Stimulated activated CD4-positive, alpha-beta T cell treated with anti-CD3 and anti-CD28 coated beads, Interleukin-1b, Interleukin-23, amount 100 ng/mL, for 48 hours (primary cell): ENCODE measurements around the gene C11orf54.
A peak's percentile ranks its signal among the peaks of the same experiment; 100 is the strongest.

Experiments used
- DNase-seq: peaks from one replicate; pipeline ENCODE4 v3.0.0-alpha.2; 2020

The C11orf54 gene

GRCh38 chr11:93741094-93741881, at the start of gene C11orf54, which contains the start of gene TAF1D:
TSS of gene C11orf54 (plus strand) at chr11:93741672. CDS start at chr11:93747394, 5,722 bp downstream.
TSS of gene TAF1D (minus strand) at chr11:93741495. CDS start at chr11:93739304, 2,191 bp downstream.
- peak; percentile 96 for DNase-seq

DNA sequence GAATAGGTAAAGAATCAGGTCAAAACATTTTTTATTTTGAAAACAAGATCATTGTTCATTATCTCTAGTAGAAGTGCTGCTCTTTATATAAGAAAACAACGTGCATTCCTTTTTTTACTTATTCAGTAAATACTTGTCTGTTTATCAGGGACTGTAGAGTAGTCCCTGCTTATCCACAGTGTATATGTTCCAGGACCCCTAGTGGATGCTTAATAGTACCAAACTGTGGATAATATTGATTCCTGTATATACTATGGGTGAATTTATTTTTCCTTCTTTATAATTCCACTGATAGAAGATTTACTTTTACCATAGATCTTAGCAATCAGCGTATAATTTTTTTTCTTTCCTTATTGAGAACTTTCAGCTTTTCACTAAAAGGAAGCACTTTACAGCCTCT, 47.4 kb upstream of the C11orf54 start:
- no peak for DNase-seq

DNA sequence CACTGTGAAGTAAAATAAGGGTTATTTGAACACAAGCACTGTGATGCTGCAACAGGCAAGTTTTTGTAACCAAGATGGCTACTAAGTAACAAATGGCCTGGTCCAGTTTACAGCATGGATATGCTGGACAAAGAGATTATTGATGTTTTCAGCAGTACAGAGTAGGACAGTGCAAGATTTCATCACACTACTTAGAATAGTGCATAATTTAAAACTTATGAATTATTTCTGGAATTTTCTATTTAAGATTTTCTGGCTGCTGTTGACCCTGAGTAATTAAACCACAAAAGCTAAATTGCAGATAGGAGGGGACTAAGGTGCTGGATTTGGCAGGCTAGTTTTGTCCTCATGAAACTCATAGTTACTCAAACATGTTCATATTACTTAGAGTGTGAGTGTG, 46.9 kb upstream of the C11orf54 start:
- DNase-seq, result no peak

DNA sequence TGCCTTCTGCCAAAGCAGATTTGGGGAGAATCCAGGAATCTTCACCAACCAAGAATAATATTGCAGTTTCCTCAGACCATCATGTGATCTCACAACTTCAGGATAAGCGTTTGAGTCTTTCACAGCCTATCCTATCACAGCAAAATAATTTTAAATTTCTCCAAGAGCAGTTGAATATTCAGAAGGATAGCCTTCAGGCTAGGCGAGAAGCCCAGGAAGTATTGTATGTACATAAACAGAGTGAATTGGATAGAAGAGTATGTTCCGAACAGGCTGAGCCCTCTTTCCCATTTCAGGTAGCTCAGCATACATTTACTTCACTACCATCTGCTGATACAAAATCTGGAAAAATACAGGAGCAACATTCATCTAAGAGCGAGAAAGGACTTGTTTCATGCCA, 43.9 kb upstream of the C11orf54 start:
- DNase-seq, result no peak

DNA sequence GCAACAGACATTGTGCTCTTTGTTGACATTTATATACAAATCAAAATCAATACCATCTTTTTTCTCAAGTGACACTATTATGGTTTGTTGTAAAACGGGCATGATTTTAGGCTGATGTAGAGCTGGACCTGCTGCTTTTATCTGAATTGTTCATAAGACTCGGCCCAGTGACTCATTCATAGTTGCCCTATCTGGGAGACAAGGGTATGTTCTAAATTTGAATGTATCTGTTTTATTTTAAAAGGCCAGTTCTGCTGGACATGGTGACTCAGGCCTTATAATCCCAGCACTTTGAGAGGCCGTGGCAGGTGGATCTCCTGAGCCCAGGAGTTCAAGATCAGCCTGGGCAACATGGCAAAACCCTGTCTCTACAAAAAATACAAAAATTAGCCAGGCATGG, 40.6 kb upstream of the C11orf54 start:
- no peak for DNase-seq

GRCh38 chr11:93704237-93704636, 37.2 kb upstream of the C11orf54 start:
- no peak for DNase-seq

- no peak for DNase-seq
Observed at GRCh38 chr11:93710239-93710638, 31.2 kb upstream of the C11orf54 start.

- DNase-seq, result no peak
Observed at GRCh38 chr11:93712678-93713077, 28.8 kb upstream of the C11orf54 start.

GRCh38 chr11:93715797-93716396, 25.6 kb upstream of the C11orf54 start:
- no peak for DNase-seq

GRCh38 chr11:93717501-93717900, 24.0 kb upstream of the C11orf54 start:
- DNase-seq, result no peak

- no peak for DNase-seq
Observed at GRCh38 chr11:93718057-93718563, 23.4 kb upstream of the C11orf54 start.

DNA sequence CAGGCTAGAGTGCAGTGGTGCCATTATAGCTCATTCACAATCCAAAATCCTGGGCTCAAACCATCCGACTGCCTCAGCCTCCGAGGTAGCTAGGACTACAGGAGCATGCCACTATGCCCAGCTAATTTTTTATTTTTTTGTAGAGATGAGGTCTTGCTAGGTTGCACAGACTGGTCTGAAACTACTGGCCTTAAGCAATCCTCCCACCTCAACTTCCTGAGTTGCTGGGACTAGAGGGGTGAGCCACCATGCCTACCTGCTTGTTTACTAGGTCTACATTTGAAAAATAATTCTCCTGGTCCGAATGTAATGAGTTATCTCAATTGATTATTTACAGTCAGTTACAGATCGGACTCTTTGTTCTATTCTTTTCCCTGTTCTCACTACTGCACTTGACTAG, 22.2 kb upstream of the C11orf54 start:
- DNase-seq, result no peak

- no peak for DNase-seq
Observed at GRCh38 chr11:93720522-93720921, 20.9 kb upstream of the C11orf54 start.

- DNase-seq, result no peak
Observed at GRCh38 chr11:93724089-93724488, 17.4 kb upstream of the C11orf54 start.

DNA sequence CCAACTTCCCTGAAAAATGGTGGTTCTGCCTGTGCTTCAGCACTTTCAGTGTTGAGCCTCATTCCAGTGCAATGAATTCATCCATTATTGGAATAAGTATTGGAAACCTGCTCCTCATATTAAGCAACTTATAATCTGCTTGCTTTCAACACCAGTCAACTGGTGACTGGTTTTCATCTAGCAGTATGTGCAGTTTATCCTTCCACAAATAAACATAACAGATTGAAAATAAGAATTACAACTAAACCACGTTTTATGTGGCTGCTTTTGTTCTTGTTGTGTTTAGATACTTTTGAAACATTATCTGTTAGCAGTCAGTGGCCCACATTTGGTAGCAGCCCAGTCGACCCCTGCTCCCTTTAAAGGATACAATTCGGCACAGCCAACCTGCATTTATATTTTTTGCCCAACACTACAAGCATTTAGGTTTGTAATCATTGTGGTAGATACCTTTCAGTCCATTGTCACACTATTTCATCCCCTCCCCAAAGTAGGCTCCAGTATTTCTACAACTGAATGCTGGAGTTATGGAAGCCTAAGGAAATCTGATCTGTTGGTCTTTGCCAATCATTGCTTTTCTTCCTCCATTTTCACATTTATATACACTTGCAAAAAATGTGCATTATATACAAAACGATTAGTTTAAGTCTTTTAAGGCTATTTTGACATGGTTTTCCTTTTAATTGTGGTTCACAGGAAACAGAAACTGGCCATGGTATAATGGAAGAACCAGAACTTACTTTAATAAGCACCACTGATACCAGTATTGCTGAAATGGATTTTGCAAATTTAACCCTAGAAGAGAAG, 13.3 kb upstream of the C11orf54 start:
- DNase-seq, result no peak

DNA sequence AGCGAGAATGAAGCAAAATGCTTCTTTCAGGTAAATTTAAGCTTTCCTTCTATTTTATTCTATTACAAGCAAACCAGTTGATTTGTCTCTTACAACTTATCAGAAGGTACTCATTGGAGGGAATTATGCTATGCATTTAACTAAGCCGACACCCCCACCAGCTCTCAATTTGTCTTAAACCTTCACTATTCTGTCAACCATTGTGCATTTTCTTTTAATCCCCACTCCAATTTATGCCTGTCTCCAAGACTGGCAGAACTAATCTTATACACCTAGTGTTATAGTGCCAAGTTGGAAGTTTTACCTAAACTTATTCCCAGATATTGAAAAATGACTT, 12.7 kb upstream of the C11orf54 start:
- no peak for DNase-seq

DNA sequence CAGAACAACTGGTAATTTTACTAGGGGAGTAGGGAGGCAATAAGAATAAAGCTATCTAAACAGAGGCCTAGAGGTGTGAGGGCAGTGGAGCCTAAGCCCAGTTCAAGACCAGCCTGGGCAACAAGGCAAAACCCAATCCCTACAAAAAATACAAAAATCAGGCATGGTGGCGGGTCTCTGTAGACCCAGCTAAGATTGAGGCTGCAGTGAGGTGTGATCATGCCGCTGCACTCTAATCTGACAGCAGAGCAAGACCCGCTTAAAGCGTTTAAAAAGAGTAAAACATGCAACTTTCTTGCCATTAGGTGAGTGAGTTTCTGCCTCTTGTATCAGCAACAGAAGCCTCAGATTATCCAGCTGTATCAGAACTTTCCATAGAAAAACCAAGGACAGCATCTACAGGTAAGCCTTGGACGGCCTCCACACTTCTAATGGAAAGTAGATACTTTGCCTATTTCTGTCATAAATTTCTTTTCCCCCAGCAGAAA, 12.3 kb upstream of the C11orf54 start:
- DNase-seq, result no peak

DNA sequence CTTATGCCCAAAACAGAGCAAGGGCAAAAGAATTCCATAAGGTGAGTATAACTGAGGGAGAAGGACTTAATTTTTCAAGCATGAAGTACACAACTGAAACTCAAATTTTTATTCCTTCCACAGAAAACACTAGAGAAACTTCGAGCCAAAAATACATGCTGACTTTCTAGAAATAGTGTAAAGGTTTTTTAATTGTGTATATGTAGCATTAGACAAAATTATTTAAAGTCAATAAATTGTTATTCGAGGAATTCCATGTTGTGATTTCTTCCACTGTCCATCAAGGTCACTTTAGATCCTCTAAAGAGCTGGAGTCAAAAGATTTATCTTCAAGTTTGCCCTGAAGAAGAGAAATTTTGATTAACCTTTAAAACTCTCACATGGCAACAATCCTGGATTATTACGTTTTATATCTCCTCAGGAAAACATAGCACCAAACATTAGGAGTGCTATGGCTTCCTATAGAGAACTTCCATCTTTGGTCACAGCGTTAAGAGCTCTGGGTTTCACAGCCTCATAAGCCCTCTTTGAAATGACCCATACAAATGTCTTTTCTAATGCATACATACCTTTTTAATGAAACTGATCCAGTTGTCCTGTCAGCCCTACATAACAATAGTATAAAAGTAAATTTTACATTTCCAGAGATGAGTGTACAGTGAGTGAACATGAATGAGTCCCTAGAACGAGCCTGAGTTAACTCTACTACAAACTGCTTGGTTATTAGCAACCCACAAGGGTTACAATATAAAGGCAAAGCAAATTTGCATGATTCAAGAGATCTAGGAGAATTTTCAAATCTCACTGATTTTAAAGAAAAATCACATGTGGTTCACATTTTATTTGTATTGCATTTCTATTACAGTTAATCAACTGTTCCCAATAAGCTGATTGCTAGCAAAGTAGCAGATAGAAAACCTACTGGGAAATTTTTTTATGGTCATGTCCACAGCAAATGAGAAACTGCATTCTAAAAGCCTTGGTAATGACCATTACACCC, 11.1 kb upstream of the C11orf54 start:
- DNase-seq, result no peak

GRCh38 chr11:93732237-93732892, 9.1 kb upstream of the C11orf54 start:
- no peak for DNase-seq

DNA sequence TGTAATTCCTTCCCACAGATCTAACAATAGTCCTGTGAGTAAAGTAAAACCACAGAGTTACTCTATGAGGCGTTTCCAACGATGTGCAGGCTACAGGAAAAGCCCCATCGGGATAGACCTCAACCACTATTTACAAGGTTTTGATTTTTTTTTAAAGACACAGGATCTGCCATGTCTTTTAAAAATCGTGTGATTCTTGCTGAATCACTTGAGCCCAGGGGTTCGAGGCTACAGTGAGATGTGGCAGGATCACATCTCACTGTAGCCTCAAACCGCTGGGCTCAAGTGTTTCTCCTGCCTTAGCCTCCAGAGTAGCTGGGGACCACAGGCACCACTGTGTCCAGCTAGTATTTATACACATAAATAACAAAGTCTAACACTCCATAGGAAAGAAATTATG, 8.0 kb upstream of the C11orf54 start:
- no peak for DNase-seq

DNA sequence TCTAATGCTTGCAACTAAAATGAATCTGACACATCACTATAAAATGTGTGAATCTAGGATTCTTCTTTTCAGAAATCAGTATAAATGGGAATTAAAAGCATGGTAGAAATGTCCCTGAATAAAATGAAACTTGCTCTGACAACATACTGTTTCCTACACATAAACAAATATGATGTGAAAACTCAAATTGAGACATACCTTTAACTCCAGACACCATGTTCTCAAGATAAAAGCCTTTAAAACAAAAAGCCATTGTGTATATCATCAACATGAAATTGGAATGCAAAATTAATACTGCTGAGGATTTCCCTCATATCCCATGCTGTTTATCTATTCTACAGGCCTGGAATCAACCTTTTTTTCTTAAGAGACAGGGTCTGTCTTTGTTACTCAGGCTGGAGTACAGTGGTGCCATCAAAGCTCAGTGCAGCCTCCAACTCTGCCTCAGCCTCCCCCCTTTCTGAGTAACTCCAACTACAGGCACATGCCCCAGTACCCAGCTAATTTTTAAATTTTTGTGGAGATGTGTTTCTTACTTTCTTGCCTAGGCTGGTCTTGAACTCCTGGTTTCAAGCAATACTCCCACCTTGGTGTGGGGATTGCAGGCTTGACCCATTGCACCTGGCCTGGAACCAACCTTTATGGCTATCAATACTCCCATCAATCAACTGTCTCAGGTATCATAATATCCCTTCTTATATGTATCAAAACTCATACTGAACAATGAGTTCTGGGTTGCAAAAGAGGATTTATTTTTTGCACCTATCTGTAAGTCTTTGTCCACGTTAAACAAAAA, 6.8 kb upstream of the C11orf54 start:
- DNase-seq, result no peak
